Measurements from ENCODE around the gene RTBDN.
"Not testable (repeated sequence)": the region's sequence is repeated elsewhere in the genome, so short reads cannot be mapped to it uniquely, and the experiment has no call there.

The RTBDN gene

GRCh38 chr19:12817810-12818209 is 16.6 kb downstream of the RTBDN start:
- not testable (repeated sequence) for DNase-seq

GRCh38 chr19:12817188-12817587 is 17.2 kb downstream of the RTBDN start:
- DNase-seq = not testable (repeated sequence)

GRCh38 chr19:12815088-12815487 is 19.3 kb downstream of the RTBDN start:
- no peak for DNase-seq

- DNase-seq = peak; percentile 89
Observed at GRCh38 chr19:12806242-12807081, 27.9 kb downstream of the RTBDN start, which contains the start of gene RNASEH2A. RNASEH2A (plus strand) TSS chr19:12806584; CDS start chr19:12806674, 90 bp downstream.

- DNase-seq = no peak
Observed at GRCh38 chr19:12804051-12804450, 30.3 kb downstream of the RTBDN start.

- no peak for DNase-seq
Observed at GRCh38 chr19:12802267-12803106, 31.9 kb downstream of the RTBDN start.

GRCh38 chr19:12801466-12802266 is 32.7 kb downstream of the RTBDN start, which contains the start of the genes PRDX2 and THSD8:
PRDX2 (minus strand) TSS chr19:12801800; CDS start chr19:12801261, 539 bp downstream.
THSD8 (plus strand) TSS chr19:12802069; CDS start chr19:12802072, 3 bp downstream.
- DNase-seq = peak; percentile 78

- peak; percentile 31 for DNase-seq
Observed at GRCh38 chr19:12800923-12801465, 33.4 kb downstream of the RTBDN start.

- no peak for DNase-seq
Observed at GRCh38 chr19:12800466-12800770, 34.0 kb downstream of the RTBDN start.

GRCh38 chr19:12799742-12800465 is 34.5 kb downstream of the RTBDN start:
- DNase-seq = no peak

GRCh38 chr19:12797607-12798006 is 36.8 kb downstream of the RTBDN start:
- DNase-seq = not testable (repeated sequence)

GRCh38 chr19:12797141-12797587 is 37.2 kb downstream of the RTBDN start:
- DNase-seq = no peak

- peak; percentile 80 for DNase-seq
Observed at GRCh38 chr19:12796146-12797071, 38.0 kb downstream of the RTBDN start.

- no peak for DNase-seq
Observed at GRCh38 chr19:12794971-12795381, 39.4 kb downstream of the RTBDN start.

GRCh38 chr19:12794196-12794941 is 40.0 kb downstream of the RTBDN start:
- no peak for DNase-seq

GRCh38 chr19:12793290-12794195 is 40.8 kb downstream of the RTBDN start:
- peak; percentile 91 for DNase-seq

GRCh38 chr19:12792853-12793289 is 41.5 kb downstream of the RTBDN start:
- no peak for DNase-seq

GRCh38 chr19:12792051-12792852 is 42.1 kb downstream of the RTBDN start:
- peak; percentile 79 for DNase-seq

All from stimulated activated CD4-positive, alpha-beta T cell treated with anti-CD3 and anti-CD28 coated beads, Interleukin-4, amount 100 ng/mL, for 24 hours (primary cell).